Fibroblast of lung (primary cell): ENCODE measurements around the gene MTRR. TPM values are rescaled to one million over a fixed set of nuclear protein-coding genes. Genes with fewer than 3 reads are reported as not detected.

Experiments used
- DNase-seq, 2 donors: peaks; one replicate each; pipeline versions ENCODE4 v3.0.0 to v3.0.0-alpha.2; 2010; ENCODE audit warnings: low read depth in 2 of 2
- H2AFZ ChIP-seq: 2 replicates; pipeline ENCODE4 v1.5.1; 2012; ENCODE audit warnings: low read length, control low read depth, inconsistent platforms
- H3K27ac ChIP-seq: 2 replicates; pipeline ENCODE4 v1.5.1; 2011; ENCODE audit warnings: low read length, control low read depth; ENCODE audit not compliant: insufficient read depth
- H3K27me3 ChIP-seq: 2 replicates; pipeline ENCODE4 v1.5.1; 2011; ENCODE audit warnings: mild to moderate bottlenecking, low read length; ENCODE audit not compliant: control insufficient read depth, insufficient read depth
- H3K36me3 ChIP-seq: 2 replicates; pipeline ENCODE4 v1.5.1; 2011; ENCODE audit warnings: low read length; ENCODE audit not compliant: control insufficient read depth, insufficient read depth
- H3K4me1 ChIP-seq: 2 replicates; pipeline ENCODE4 v1.5.1; 2011; ENCODE audit warnings: low read length; ENCODE audit not compliant: control insufficient read depth, insufficient read depth; ENCODE audit errors: extremely low read depth
- H3K4me2 ChIP-seq: 2 replicates; pipeline ENCODE4 v1.5.1; 2011; ENCODE audit warnings: low read length, control low read depth; ENCODE audit not compliant: insufficient read depth; ENCODE audit errors: extremely low read depth
- H3K4me3 ChIP-seq, 4 experiments: fragments of 200-600 bp in 1 of 4; sonication (generic) in 1 of 4; replicated peaks in 1 of 4; 2 replicates each; pipeline ENCODE4 v1.5.1; 2011 to 2016; ENCODE audit warnings: low read length in 4 of 4, low read depth in 3 of 4, mild to moderate bottlenecking in 3 of 4, control low read depth in 2 of 4, inconsistent platforms in 1 of 4, mixed read lengths in 1 of 4; ENCODE audit not compliant: insufficient read depth in 1 of 4; ENCODE audit errors: control extremely low read depth in 1 of 4
- H3K79me2 ChIP-seq: 2 replicates; pipeline ENCODE4 v1.5.1; 2012; ENCODE audit warnings: mild to moderate bottlenecking, low read length, inconsistent platforms; ENCODE audit not compliant: control insufficient read depth, insufficient read depth
- H3K9ac ChIP-seq: 2 replicates; pipeline ENCODE4 v1.5.1; 2011; ENCODE audit warnings: mild to moderate bottlenecking, low read length, control low read depth; ENCODE audit not compliant: insufficient read depth
- H3K9me3 ChIP-seq: 2 replicates; pipeline ENCODE4 v1.5.1; 2012; ENCODE audit warnings: low read depth, low read length; ENCODE audit not compliant: control insufficient read depth, insufficient read depth
- H4K20me1 ChIP-seq: 2 replicates; pipeline ENCODE4 v1.5.1; 2011; ENCODE audit warnings: low read length; ENCODE audit not compliant: control insufficient read depth, insufficient read depth; ENCODE audit errors: extremely low read depth
- CTCF ChIP-seq, 2 donors: IDR thresholded peaks in 1 of 2; conservative IDR thresholded peaks in 1 of 2; 1 replicate in 1 of 2; 2 replicates in 1 of 2; pipeline ENCODE4 v1.5.1; 2011 to 2012; ENCODE audit warnings: low read length in 2 of 2, control low read depth in 1 of 2, inconsistent platforms in 1 of 2, low read depth in 1 of 2, mild to moderate bottlenecking in 1 of 2
- EZH2 ChIP-seq: IDR thresholded peaks from 2 replicates; pipeline ENCODE4 v1.5.1; 2012; ENCODE audit warnings: low read length, control low read depth, mild to moderate bottlenecking; ENCODE audit errors: missing control alignments
- polyA plus RNA-seq, 2 donors: library from polyadenylated mRNA; depleted of rRNA in 1 of 2; stranded (reverse) in 1 of 2; unstranded in 1 of 2; fragments of >200 nt; gene quantifications; 2 replicates each; pipeline ENCODE4 v1.2.1, GENCODE V29; 2011 to 2012; ENCODE audit warnings: missing spikeins in 1 of 2
- total RNA-seq: library from RNA; depleted of rRNA; stranded (reverse); fragments of >200 nt; gene quantifications from 2 replicates; pipeline ENCODE4 v1.2.1, GENCODE V29; 2014

The MTRR gene
- total and polyA plus RNA-seq, 2 donors (not counting 1 experiment from before 2014, with no cell fraction given) = 19.0 to 45.1 TPM

GRCh38 chr5:7916171-7916804, 47.3 kb downstream of the MTRR start:
- H3K27ac ChIP-seq = no peak overlapping the region
- no peaks in the 10 kb centered on the region for H3K36me3 ChIP-seq
- TF ChIP-seq CTCF (conservative IDR thresholded peaks at IDR 0.05 in 1 of 2, IDR thresholded peaks at IDR 0.05 in 1 of 2; ENCODE audit: low read depth in 1 of 2, low read length in 2 of 2) (no peak), EZH2 (no peak)
- DNase-seq = peak in 1 of 2 donors; percentile 19
- no peaks in the 10 kb centered on the region for H3K27me3 ChIP-seq
- no peak overlapping the region for H3K4me2 ChIP-seq
- H3K9me3 ChIP-seq = no peaks in the 10 kb centered on the region
- H3K9ac ChIP-seq = no peak overlapping the region
- no peaks in the 10 kb centered on the region for H4K20me1 ChIP-seq
- H3K4me1 ChIP-seq = no peaks in the 10 kb centered on the region
- no peak overlapping the region for H3K4me3 ChIP-seq
- H3K79me2 ChIP-seq = no peaks in the 10 kb centered on the region
- no peak overlapping the region for H2AFZ ChIP-seq

- Histone ChIP-seq H3K27ac (no peak overlapping the region), H3K79me2 (no peaks in the 10 kb centered on the region), H3K36me3 (no peaks in the 10 kb centered on the region), H3K9me3 (no peaks in the 10 kb centered on the region), H3K9ac (no peak overlapping the region), H3K4me2 (no peak overlapping the region), H2AFZ (no peak overlapping the region), H4K20me1 (no peaks in the 10 kb centered on the region), H3K4me1 (no peaks in the 10 kb centered on the region), H3K27me3 (no peaks in the 10 kb centered on the region), H3K4me3 (no peak overlapping the region)
- TF ChIP-seq CTCF (conservative IDR thresholded peaks at IDR 0.05 in 1 of 2, IDR thresholded peaks at IDR 0.05 in 1 of 2; ENCODE audit: low read depth in 1 of 2, low read length in 2 of 2) (no peak), EZH2 (no peak)
- DNase-seq = no peak
Measured at GRCh38 chr5:7917130-7918123, 48.5 kb downstream of the MTRR start.

- H2AFZ ChIP-seq = no peak overlapping the region
- no peaks in the 10 kb centered on the region for H3K9me3 ChIP-seq
- H3K9ac ChIP-seq = no peak overlapping the region
- TF ChIP-seq CTCF (conservative IDR thresholded peaks at IDR 0.05 in 1 of 2, IDR thresholded peaks at IDR 0.05 in 1 of 2; ENCODE audit: low read depth in 1 of 2, low read length in 2 of 2) (no peak), EZH2 (no peak)
- H3K4me3 ChIP-seq = no peak overlapping the region
- no peak overlapping the region for H3K4me2 ChIP-seq
- H3K79me2 ChIP-seq = no peaks in the 10 kb centered on the region
- no peaks in the 10 kb centered on the region for H4K20me1 ChIP-seq
- peak; percentile 78 to 96 for DNase-seq
- H3K27me3 ChIP-seq = no peaks in the 10 kb centered on the region
- peak overlapping the region; percentile 57 for H3K27ac ChIP-seq
- peaks cover 6% of the 10 kb centered on the region for H3K4me1 ChIP-seq
- H3K36me3 ChIP-seq = no peaks in the 10 kb centered on the region
Measured at GRCh38 chr5:7925961-7926695, 57.2 kb downstream of the MTRR start.
